Peyer's patch (tissue), 4 donors: ENCODE data around the gene ZNF19. TPM values are rescaled to one million over a fixed set of nuclear protein-coding genes. Genes with fewer than 3 reads are reported as not detected.

Experiments used
- DNase-seq, 3 donors: peaks; one replicate each; pipeline ENCODE4 v3.0.0-alpha.2; 2017 to 2019
- H3K27ac ChIP-seq, 4 donors: fragments of 200-600 bp; sonication (generic); one replicate each; pipeline ENCODE4 v1.5.1; 2016 to 2019
- H3K27me3 ChIP-seq, 2 donors: fragments of 200-600 bp; sonication (generic); one replicate each; pipeline ENCODE4 v1.5.1; 2019
- H3K36me3 ChIP-seq, 3 donors: fragments of 200-600 bp; sonication (generic); one replicate each; pipeline ENCODE4 v1.5.1; 2016 to 2019
- H3K4me1 ChIP-seq, 4 donors: fragments of 200-600 bp; sonication (generic); one replicate each; pipeline ENCODE4 v1.5.1; 2016 to 2019
- H3K4me3 ChIP-seq, 4 donors: fragments of 200-600 bp; sonication (generic); 1 replicate in 3 of 4; 2 replicates in 1 of 4; pipeline ENCODE4 v1.5.1; 2016 to 2019; ENCODE audit warnings: mild to moderate bottlenecking in 1 of 4
- H3K9me3 ChIP-seq, 4 donors: fragments of 200-600 bp; sonication (generic); one replicate each; pipeline ENCODE4 v1.5.1; 2016 to 2019; ENCODE audit warnings: mild to moderate bottlenecking in 1 of 4
- POLR2A ChIP-seq, 2 donors: fragments of 450-650 bp; IDR thresholded peaks; one replicate each; pipeline ENCODE4 v1.5.1; 2017; ENCODE audit warnings: antibody characterized with exemption in 2 of 2, mild to moderate bottlenecking in 2 of 2, moderate library complexity in 2 of 2
- total RNA-seq, 4 donors: library from RNA; depleted of rRNA; stranded (reverse); fragments of >200 nt; gene quantifications; one replicate each; pipeline ENCODE4 v1.1.0, GENCODE V29; 2016
- TF ChIP-seq, protein P1 (sequence below), 6 experiments: fragments of 450-650 bp in 4 of 6; fragments of 200-600 bp in 2 of 6; sonication (generic) in 1 of 6; IDR thresholded peaks; one replicate each; pipeline ENCODE4 v1.5.1; 2017 to 2019; ENCODE audit warnings: antibody characterized with exemption in 6 of 6, mild to moderate bottlenecking in 3 of 6, moderate library complexity in 1 of 6

ZNF19 gene
- total RNA-seq, 4 donors from 2014 or later, result 4.4 to 14.9 (median 10.1) TPM

GRCh38 chr16:71436473-71436872, 52.7 kb downstream of the ZNF19 start:
- H3K4me1 ChIP-seq, result no peaks in the 10 kb centered on the region
- no peak for DNase-seq
- H3K9me3 ChIP-seq, result no peaks in the 10 kb centered on the region
- H3K27ac ChIP-seq, result no peak overlapping the region
- no peaks in the 10 kb centered on the region for H3K36me3 ChIP-seq
- TF ChIP-seq POLR2A (IDR thresholded peaks at IDR 0.05), result no peak
- TF ChIP-seq, protein P1, sequence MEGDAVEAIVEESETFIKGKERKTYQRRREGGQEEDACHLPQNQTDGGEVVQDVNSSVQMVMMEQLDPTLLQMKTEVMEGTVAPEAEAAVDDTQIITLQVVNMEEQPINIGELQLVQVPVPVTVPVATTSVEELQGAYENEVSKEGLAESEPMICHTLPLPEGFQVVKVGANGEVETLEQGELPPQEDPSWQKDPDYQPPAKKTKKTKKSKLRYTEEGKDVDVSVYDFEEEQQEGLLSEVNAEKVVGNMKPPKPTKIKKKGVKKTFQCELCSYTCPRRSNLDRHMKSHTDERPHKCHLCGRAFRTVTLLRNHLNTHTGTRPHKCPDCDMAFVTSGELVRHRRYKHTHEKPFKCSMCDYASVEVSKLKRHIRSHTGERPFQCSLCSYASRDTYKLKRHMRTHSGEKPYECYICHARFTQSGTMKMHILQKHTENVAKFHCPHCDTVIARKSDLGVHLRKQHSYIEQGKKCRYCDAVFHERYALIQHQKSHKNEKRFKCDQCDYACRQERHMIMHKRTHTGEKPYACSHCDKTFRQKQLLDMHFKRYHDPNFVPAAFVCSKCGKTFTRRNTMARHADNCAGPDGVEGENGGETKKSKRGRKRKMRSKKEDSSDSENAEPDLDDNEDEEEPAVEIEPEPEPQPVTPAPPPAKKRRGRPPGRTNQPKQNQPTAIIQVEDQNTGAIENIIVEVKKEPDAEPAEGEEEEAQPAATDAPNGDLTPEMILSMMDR (IDR thresholded peaks at IDR 0.05), result no peak
- H3K4me3 ChIP-seq, result no peak overlapping the region
- no peaks in the 10 kb centered on the region for H3K27me3 ChIP-seq

DNA sequence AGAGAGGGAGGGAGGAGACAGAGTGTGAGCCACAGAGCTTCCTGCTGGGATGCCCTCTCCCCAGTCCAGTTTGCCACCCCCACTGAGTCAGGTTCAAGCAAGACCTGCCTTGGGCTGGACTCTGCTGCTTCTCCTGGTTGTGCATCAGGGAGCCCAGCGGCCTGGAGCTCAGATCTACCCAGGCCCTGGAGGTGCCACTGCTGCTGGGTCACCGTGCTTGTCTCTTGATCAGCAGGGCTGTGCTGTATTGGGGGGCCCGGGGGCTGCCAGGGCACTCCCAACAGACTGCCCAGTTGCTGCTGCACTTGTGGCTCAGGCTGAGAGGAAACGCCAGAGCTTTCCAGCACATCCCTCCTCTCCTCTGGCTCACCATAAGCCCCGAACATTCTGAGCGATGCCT, 56.2 kb downstream of the ZNF19 start:
- TF ChIP-seq, protein P1 (IDR thresholded peaks at IDR 0.05), result no peak
- TF ChIP-seq POLR2A (IDR thresholded peaks at IDR 0.05), result no peak
- H3K4me3 ChIP-seq, result no peak overlapping the region
- H3K27ac ChIP-seq, result no peak overlapping the region
- H3K27me3 ChIP-seq, result no peaks in the 10 kb centered on the region
- H3K9me3 ChIP-seq, result no peaks in the 10 kb centered on the region
- DNase-seq, result no peak
- no peaks in the 10 kb centered on the region for H3K36me3 ChIP-seq
- no peaks in the 10 kb centered on the region for H3K4me1 ChIP-seq

- TF ChIP-seq POLR2A (IDR thresholded peaks at IDR 0.05), result no peak
- TF ChIP-seq, protein P1 (IDR thresholded peaks at IDR 0.05), result no peak
- H3K9me3 ChIP-seq, result no peaks in the 10 kb centered on the region
- H3K27ac ChIP-seq, result no peak overlapping the region
- no peak for DNase-seq
- no peaks in the 10 kb centered on the region for H3K36me3 ChIP-seq
- no peak overlapping the region for H3K4me3 ChIP-seq
- H3K27me3 ChIP-seq, result no peaks in the 10 kb centered on the region
- no peaks in the 10 kb centered on the region for H3K4me1 ChIP-seq
Observed at GRCh38 chr16:71431991-71432390, 57.1 kb downstream of the ZNF19 start.

GRCh38 chr16:71431176-71431575, 57.9 kb downstream of the ZNF19 start:
- no peaks in the 10 kb centered on the region for H3K27me3 ChIP-seq
- H3K4me1 ChIP-seq, result no peaks in the 10 kb centered on the region
- no peak for DNase-seq
- no peaks in the 10 kb centered on the region for H3K9me3 ChIP-seq
- H3K27ac ChIP-seq, result no peak overlapping the region
- H3K36me3 ChIP-seq, result no peaks in the 10 kb centered on the region
- TF ChIP-seq, protein P1 (IDR thresholded peaks at IDR 0.05), result no peak
- no peak for TF ChIP-seq POLR2A (IDR thresholded peaks at IDR 0.05)
- H3K4me3 ChIP-seq, result no peak overlapping the region

GRCh38 chr16:71430744-71431143, 58.4 kb downstream of the ZNF19 start:
- Histone ChIP-seq H3K27me3 (no peaks in the 10 kb centered on the region), H3K4me3 (no peak overlapping the region)
- TF ChIP-seq, protein P1 (IDR thresholded peaks at IDR 0.05), result no peak
- TF ChIP-seq POLR2A (IDR thresholded peaks at IDR 0.05), result no peak

DNA sequence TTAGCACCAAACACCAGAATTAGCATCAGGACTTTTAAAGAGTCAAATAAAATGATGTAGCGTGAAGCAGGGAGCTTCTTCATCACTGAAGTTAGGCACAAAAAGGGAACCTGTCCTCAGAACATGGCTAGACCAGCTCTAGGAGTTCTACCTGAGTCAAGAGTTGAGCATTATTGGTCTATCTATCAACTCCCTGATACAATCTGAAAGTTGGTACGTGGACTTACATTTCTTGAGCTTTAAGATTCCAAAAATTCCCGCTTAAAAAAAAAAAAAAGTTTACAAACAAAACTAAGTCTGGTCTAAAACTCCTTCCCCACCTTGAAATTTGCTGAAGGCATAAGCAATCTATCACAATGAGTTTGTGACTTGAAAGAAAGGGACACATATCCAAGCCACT, 59.5 kb downstream of the ZNF19 start:
- Histone ChIP-seq H3K27ac (no peak overlapping the region), H3K27me3 (no peaks in the 10 kb centered on the region), H3K4me3 (no peak overlapping the region), H3K4me1 (no peaks in the 10 kb centered on the region), H3K36me3 (no peaks in the 10 kb centered on the region), H3K9me3 (no peaks in the 10 kb centered on the region)
- TF ChIP-seq, protein P1 (IDR thresholded peaks at IDR 0.05), result no peak
- DNase-seq, result no peak

More at GRCh38 chr16:71430744-71431143, 58.4 kb downstream of the ZNF19 start:
- H3K36me3 ChIP-seq, result no peaks in the 10 kb centered on the region
- no peaks in the 10 kb centered on the region for H3K4me1 ChIP-seq
- no peaks in the 10 kb centered on the region for H3K9me3 ChIP-seq
- DNase-seq, result no peak
- no peak overlapping the region for H3K27ac ChIP-seq
